Activated CD8-positive, alpha-beta T cell treated with anti-CD3 and anti-CD28 coated beads for 36 hours (primary cell): ENCODE data around the gene GBF1. TPM values are rescaled to one million over a fixed set of nuclear protein-coding genes. Genes with fewer than 3 reads are reported as not detected.
A peak's percentile ranks its signal among the peaks of the same experiment; 100 is the strongest.

Experiments used
- ATAC-seq: fragments of 200-7000 bp; cut with Tn5 transposase; one replicate; pipeline ENCODE4 v1.10.0; 2021; ENCODE audit warnings: mild to moderate bottlenecking, moderate library complexity
- CTCF ChIA-PET: fragments of 350-600 bp; sonication (Branson Sonifier 250); formaldehyde crosslinking; loops from one replicate; lab custom pipeline; 2021; ENCODE audit warnings: antibody characterized with exemption; lab: Charles Lee
- POLR2A ChIA-PET: fragments of 350-600 bp; sonication (Branson Sonifier 250); formaldehyde crosslinking; loops from one replicate; lab custom pipeline; 2021; ENCODE audit warnings: antibody characterized with exemption; lab: Charles Lee
- DNase-seq: peaks from one replicate; pipeline ENCODE4 v3.0.0-alpha.2; 2020
- H3K27ac Mint-ChIP-seq: one replicate; pipeline ENCODE4 v1.8.0; 2021; ENCODE audit warnings: mild to moderate bottlenecking, mixed read lengths
- H3K27me3 Mint-ChIP-seq: one replicate; pipeline ENCODE4 v1.8.0; 2021; ENCODE audit warnings: mixed read lengths
- H3K36me3 Mint-ChIP-seq: one replicate; pipeline ENCODE4 v1.8.0; 2021; ENCODE audit warnings: low read depth, mixed read lengths
- H3K4me1 Mint-ChIP-seq: one replicate; pipeline ENCODE4 v1.8.0; 2021; ENCODE audit warnings: low read depth, mixed read lengths
- H3K4me3 Mint-ChIP-seq: one replicate; pipeline ENCODE4 v1.8.0; 2021; ENCODE audit warnings: mild to moderate bottlenecking, moderate library complexity, mixed read lengths
- H3K9me3 Mint-ChIP-seq: one replicate; pipeline ENCODE4 v1.8.0; 2021; ENCODE audit warnings: mixed read lengths
- CTCF ChIP-seq: fragments of 200-600 bp; IDR thresholded peaks from one replicate; pipeline ENCODE4 v1.8.0; 2022; ENCODE audit warnings: antibody characterized with exemption, mild to moderate bottlenecking
- intact Hi-C: fragments of 100-400 bp; cut with micrococcal nuclease; formaldehyde crosslinking; loops from one replicate; pipeline ENCODE4 v1.10.0; 2022
- total RNA-seq, 2 experiments: library from RNA; stranded (reverse); gene quantifications; one replicate each; pipeline ENCODE4 v1.2.3, GENCODE V29; 2021

The GBF1 gene
- total RNA-seq, 2 experiments from 2014 or later: 25.4 to 28.2 TPM

- intact Hi-C loops: no loop called here
- DNase-seq (no peak), ATAC-seq (no peak)
- TF ChIP-seq CTCF: no peak
- Mint-ChIP-seq H3K9me3 (no peaks in the 10 kb centered on the region), H3K4me1 (peaks cover 19% of the 10 kb centered on the region), H3K4me3 (no peak overlapping the region), H3K36me3 (peaks cover 5% of the 10 kb centered on the region), H3K27me3 (no peaks in the 10 kb centered on the region), H3K27ac (no peak overlapping the region)
- CTCF ChIA-PET: interaction anchor here (0.7 to 26.1 kb wide), 3 partner anchors 8 to 112 kb away, joined by 3 to 886 read pairs (median 59); partner anchors contain the start of genes ELOVL3 and PITX3
- POLR2A ChIA-PET: no interaction called here
Observed at GRCh38 chr10:102344067-102344466, 98.7 kb downstream of the GBF1 start.

- H3K27me3 Mint-ChIP-seq: no peaks in the 10 kb centered on the region
- peaks cover 7% of the 10 kb centered on the region for H3K4me1 Mint-ChIP-seq
- DNase-seq (peak; percentile 43), ATAC-seq (no peak)
- H3K9me3 Mint-ChIP-seq: no peaks in the 10 kb centered on the region
- H3K4me3 Mint-ChIP-seq: no peak overlapping the region
- H3K27ac Mint-ChIP-seq: no peak overlapping the region
- TF ChIP-seq CTCF: peak; percentile 30
- H3K36me3 Mint-ChIP-seq: peaks cover 12% of the 10 kb centered on the region
- intact Hi-C loops: no loop called here
- CTCF ChIA-PET: interaction anchor here (0.6 to 26.1 kb wide), 24 partner anchors 8 to 178 kb away, joined by 3 to 886 read pairs (median 3); partner anchors contain the start of genes ELOVL3, GBF1 and PITX3
- POLR2A ChIA-PET: no interaction called here
Observed at GRCh38 chr10:102347236-102347828, 102.0 kb downstream of the GBF1 start.

GRCh38 chr10:102352066-102352715 lies 106.9 kb downstream of the GBF1 start:
- CTCF ChIA-PET: interaction anchor here (0.6 to 26.1 kb wide), 63 partner anchors 10 to 256 kb away, joined by 3 to 886 read pairs (median 5); partner anchors contain the start of genes ELOVL3, GBF1, PITX3 and PPRC1
- intact Hi-C loops: loop anchor here (1.0 kb wide), 1 partner anchor 121 kb away; no protein-coding TSS in a partner anchor
- no peaks in the 10 kb centered on the region for H3K9me3 Mint-ChIP-seq
- POLR2A ChIA-PET: interaction anchor here (0.6 to 1.5 kb wide), 5 partner anchors 14 to 187 kb away, joined by 3 to 6 read pairs (median 4); no protein-coding TSS in a partner anchor
- DNase-seq (peak; percentile 79), ATAC-seq (peak; percentile 86)
- peaks cover 6% of the 10 kb centered on the region for H3K4me1 Mint-ChIP-seq
- H3K27ac Mint-ChIP-seq: no peak overlapping the region
- peak; percentile 98 for TF ChIP-seq CTCF
- no peak overlapping the region for H3K4me3 Mint-ChIP-seq
- H3K27me3 Mint-ChIP-seq: no peaks in the 10 kb centered on the region
- peaks cover 14% of the 10 kb centered on the region for H3K36me3 Mint-ChIP-seq

GRCh38 chr10:102354451-102354850 lies 109.1 kb downstream of the GBF1 start:
- intact Hi-C loops: no loop called here
- ATAC-seq (no peak), DNase-seq (no peak)
- POLR2A ChIA-PET: no interaction called here
- H3K9me3 Mint-ChIP-seq: no peaks in the 10 kb centered on the region
- peaks cover 27% of the 10 kb centered on the region for H3K36me3 Mint-ChIP-seq
- no peak for TF ChIP-seq CTCF
- no peaks in the 10 kb centered on the region for H3K27me3 Mint-ChIP-seq
- peaks cover 7% of the 10 kb centered on the region for H3K4me1 Mint-ChIP-seq
- CTCF ChIA-PET: interaction anchor here (0.7 to 26.1 kb wide), 7 partner anchors 11 to 183 kb away, joined by 3 to 886 read pairs (median 5); partner anchors contain the start of genes ELOVL3 and PITX3
- H3K4me3 Mint-ChIP-seq: no peak overlapping the region
- no peak overlapping the region for H3K27ac Mint-ChIP-seq
